Sigmoid colon (tissue), 7 donors: ENCODE results near the gene FJX1. TPM values are rescaled to one million over a fixed set of nuclear protein-coding genes. Genes with fewer than 3 reads are reported as not detected.

Experiments used
- DNase-seq: peaks from one replicate; pipeline ENCODE4 v3.0.0-alpha.2; 2019
- H3K27ac ChIP-seq, 4 donors: fragments of 200-600 bp; sonication (generic); one replicate each; pipeline ENCODE4 v1.5.1; 2016 to 2019; ENCODE audit warnings: mild to moderate bottlenecking in 1 of 4
- H3K27me3 ChIP-seq, 3 donors: fragments of 200-600 bp; sonication (generic); one replicate each; pipeline ENCODE4 v1.5.1; 2019; ENCODE audit warnings: mild to moderate bottlenecking in 1 of 3
- H3K36me3 ChIP-seq, 4 donors: fragments of 200-600 bp; sonication (generic); one replicate each; pipeline ENCODE4 v1.5.1; 2016 to 2019
- H3K4me1 ChIP-seq, 4 donors: fragments of 200-600 bp; sonication (generic); one replicate each; pipeline ENCODE4 v1.5.1; 2017 to 2019
- H3K4me3 ChIP-seq, 4 donors: fragments of 200-600 bp; sonication (generic); one replicate each; pipeline ENCODE4 v1.5.1; 2017 to 2019; ENCODE audit warnings: mild to moderate bottlenecking in 2 of 4, moderate library complexity in 1 of 4
- H3K9me3 ChIP-seq, 4 donors: fragments of 200-600 bp in 3 of 4; sonication (generic) in 3 of 4; one replicate each; pipeline versions ENCODE4 v1.5.1 to v1.6.1; 2013 to 2019
- EP300 ChIP-seq, 4 donors: sonication (generic); formaldehyde crosslinking; IDR thresholded peaks; one replicate each; pipeline ENCODE4 v1.6.1; 2017; ENCODE audit warnings: antibody characterized with exemption in 4 of 4
- POLR2A ChIP-seq, 2 donors: fragments of 450-650 bp; IDR thresholded peaks; one replicate each; pipeline ENCODE4 v1.6.1; 2016; ENCODE audit warnings: antibody characterized with exemption in 2 of 2, mild to moderate bottlenecking in 2 of 2, moderate library complexity in 2 of 2
- POLR2AphosphoS5 ChIP-seq, 4 donors: sonication (generic); formaldehyde crosslinking; IDR thresholded peaks; one replicate each; pipeline ENCODE4 v1.6.1; 2017; ENCODE audit warnings: antibody characterized with exemption in 4 of 4
- WGBS, 2 donors: extraction: QIAGEN DNeasy Blood & Tissue Kit; methylation state at CpG; one replicate each; pipeline ENCODE4 v1.1.7; 2013; 5-methylcytosine and 5-hydroxymethylcytosine counted together
- intact Hi-C: fragments of 100-400 bp; cut with DNase I; formaldehyde crosslinking; loops from one replicate; pipeline ENCODE4 v1.15.1; 2023
- polyA plus RNA-seq, 3 donors: library from polyadenylated mRNA; stranded (reverse); fragments of 200-250 nt; gene quantifications; one replicate each; pipeline ENCODE4 v1.2.3, GENCODE V29; 2013
- total RNA-seq, 4 donors: library from RNA; depleted of rRNA; stranded (reverse); fragments of >200 nt; gene quantifications; one replicate each; pipeline ENCODE4 v1.1.0, GENCODE V29; 2016
- TF ChIP-seq, protein P1 (sequence below), 4 experiments: fragments of 450-650 bp in 3 of 4; fragments of 200-600 bp in 1 of 4; IDR thresholded peaks; one replicate each; pipeline ENCODE4 v1.5.1; 2016 to 2019; ENCODE audit warnings: antibody characterized with exemption in 4 of 4, mild to moderate bottlenecking in 3 of 4, moderate library complexity in 2 of 4
- donor health status: healthy with polysubstance abuse.
- donor health status: Bipolar disorder and iron deficiency.
- donor health status: healthy.

FJX1 gene
- total and polyA plus RNA-seq, 7 donors: 0.46 to 9.4 (median 2.3) TPM; not detected in 1

DNA sequence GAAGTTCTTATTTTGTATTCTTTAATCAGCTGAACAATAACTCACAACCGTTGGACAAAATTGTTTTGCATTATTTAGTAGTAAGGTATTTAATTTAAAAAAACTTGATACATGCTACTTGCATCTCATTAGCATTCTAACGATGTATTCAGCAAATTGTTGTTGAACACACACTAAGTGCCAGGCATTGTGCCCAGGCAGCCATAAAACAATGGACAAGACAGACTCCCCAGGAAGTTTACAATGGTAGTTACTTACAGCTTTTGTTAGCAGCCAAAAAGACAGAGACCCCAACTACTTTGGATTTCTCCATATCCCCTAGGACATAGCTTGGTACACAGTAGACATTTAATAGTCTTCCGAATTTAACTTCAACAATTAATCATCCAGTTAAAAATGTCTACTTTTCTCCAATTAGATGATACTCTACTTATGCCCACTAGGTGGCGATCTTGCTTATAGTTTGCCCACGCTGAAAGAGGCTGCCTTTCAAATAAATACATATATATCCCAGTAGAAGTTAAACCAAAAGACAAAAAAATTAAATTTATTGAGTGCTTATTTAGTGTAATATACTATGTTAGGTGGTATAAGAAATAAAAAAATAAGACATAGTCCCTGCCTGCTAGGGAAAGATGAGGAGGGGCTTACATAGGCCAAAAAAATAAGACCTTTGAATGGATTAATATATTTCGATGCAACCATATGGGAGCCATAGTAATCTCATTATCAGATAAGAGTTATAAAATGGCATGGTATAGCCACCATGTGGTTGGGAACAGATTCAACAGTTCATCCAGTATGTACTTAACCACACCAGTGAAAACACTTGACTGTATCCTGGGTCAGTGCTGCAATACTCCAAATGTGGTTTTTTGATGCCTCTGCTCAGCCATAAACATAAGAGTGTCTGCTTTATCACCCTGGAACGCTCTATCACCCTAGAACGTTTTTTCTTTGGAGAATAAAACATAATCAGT is 2.0 kb upstream of the FJX1 start:
- WGBS, 2 donors: 11 to 26% methylated on average over 8 of the region's 8 CpGs
- no peak for TF ChIP-seq POLR2A (IDR thresholded peaks at IDR 0.05)
- TF ChIP-seq POLR2AphosphoS5 (IDR thresholded peaks at IDR 0.05): no peak
- TF ChIP-seq, protein P1, sequence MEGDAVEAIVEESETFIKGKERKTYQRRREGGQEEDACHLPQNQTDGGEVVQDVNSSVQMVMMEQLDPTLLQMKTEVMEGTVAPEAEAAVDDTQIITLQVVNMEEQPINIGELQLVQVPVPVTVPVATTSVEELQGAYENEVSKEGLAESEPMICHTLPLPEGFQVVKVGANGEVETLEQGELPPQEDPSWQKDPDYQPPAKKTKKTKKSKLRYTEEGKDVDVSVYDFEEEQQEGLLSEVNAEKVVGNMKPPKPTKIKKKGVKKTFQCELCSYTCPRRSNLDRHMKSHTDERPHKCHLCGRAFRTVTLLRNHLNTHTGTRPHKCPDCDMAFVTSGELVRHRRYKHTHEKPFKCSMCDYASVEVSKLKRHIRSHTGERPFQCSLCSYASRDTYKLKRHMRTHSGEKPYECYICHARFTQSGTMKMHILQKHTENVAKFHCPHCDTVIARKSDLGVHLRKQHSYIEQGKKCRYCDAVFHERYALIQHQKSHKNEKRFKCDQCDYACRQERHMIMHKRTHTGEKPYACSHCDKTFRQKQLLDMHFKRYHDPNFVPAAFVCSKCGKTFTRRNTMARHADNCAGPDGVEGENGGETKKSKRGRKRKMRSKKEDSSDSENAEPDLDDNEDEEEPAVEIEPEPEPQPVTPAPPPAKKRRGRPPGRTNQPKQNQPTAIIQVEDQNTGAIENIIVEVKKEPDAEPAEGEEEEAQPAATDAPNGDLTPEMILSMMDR (IDR thresholded peaks at IDR 0.05): peak in 3 of 4 experiments; percentile 63 to 75 (median 72)
- TF ChIP-seq EP300 (IDR thresholded peaks at IDR 0.05): no peak
- Histone ChIP-seq H3K36me3 (no peaks in the 10 kb centered on the region), H3K4me3 (no peak overlapping the region), H3K4me1 (peaks cover 0 to 27% (median 22%) of the 10 kb centered on the region in 4 donors), H3K9me3 (no peaks in the 10 kb centered on the region), H3K27me3 (peaks cover 6 to 22% (median 15%) of the 10 kb centered on the region in 3 donors), H3K27ac (no peak overlapping the region)
- intact Hi-C loops: loop anchor here (2.0 to 5.0 kb wide), 4 partner anchors 206 to 876 kb away; no protein-coding TSS in a partner anchor
- DNase-seq: no peak

DNA sequence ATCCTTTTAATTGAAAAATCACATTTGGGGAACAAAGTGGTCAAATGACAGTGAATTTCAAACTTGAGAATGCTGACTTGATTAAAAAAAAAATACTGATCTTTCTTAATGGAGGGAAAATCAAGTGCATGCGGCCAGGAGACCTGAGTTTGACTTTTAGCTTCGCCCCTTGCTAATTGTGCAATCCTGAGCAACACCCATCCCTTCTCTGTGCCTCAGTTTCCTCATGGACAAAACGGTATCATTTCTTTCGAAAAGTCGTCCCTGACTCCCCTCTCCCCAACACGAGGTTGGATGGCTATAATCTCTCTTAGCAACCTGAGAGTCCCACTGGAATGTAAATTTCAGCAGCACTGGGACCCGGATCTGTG is 959 bp upstream of the FJX1 start:
- no peaks in the 10 kb centered on the region for H3K9me3 ChIP-seq
- intact Hi-C loops: loop anchor here (2.0 to 5.0 kb wide), 4 partner anchors 205 to 875 kb away; no protein-coding TSS in a partner anchor
- peaks cover 0 to 36% (median 22%) of the 10 kb centered on the region in 4 donors for H3K4me1 ChIP-seq
- no peak for DNase-seq
- H3K4me3 ChIP-seq: peak overlapping the region in 3 of 4 donors; percentile 59 to 68 (median 68)
- H3K36me3 ChIP-seq: no peaks in the 10 kb centered on the region
- 52 to 60% methylated on average over 7 of the region's 7 CpGs for WGBS, 2 donors
- H3K27ac ChIP-seq: peak overlapping the region; percentile 65 to 85 (median 80)
- peaks cover 8 to 32% (median 15%) of the 10 kb centered on the region in 3 donors for H3K27me3 ChIP-seq
- no peak for TF ChIP-seq POLR2A (IDR thresholded peaks at IDR 0.05)
- TF ChIP-seq, protein P1 (IDR thresholded peaks at IDR 0.05): no peak
- TF ChIP-seq EP300 (IDR thresholded peaks at IDR 0.05): no peak
- no peak for TF ChIP-seq POLR2AphosphoS5 (IDR thresholded peaks at IDR 0.05)

DNA sequence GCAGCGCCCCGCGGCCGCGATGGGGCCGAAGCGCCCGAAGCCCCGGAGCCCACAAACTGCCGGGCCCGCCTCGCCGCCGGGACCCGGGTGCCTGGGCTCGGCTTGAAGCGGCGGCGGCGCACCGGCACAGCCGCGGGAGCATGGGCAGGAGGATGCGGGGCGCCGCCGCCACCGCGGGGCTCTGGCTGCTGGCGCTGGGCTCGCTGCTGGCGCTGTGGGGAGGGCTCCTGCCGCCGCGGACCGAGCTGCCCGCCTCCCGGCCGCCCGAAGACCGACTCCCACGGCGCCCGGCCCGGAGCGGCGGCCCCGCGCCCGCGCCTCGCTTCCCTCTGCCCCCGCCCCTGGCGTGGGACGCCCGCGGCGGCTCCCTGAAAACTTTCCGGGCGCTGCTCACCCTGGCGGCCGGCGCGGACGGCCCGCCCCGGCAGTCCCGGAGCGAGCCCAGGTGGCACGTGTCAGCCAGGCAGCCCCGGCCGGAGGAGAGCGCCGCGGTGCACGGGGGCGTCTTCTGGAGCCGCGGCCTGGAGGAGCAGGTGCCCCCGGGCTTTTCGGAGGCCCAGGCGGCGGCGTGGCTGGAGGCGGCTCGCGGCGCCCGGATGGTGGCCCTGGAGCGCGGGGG is 346 bp downstream of the FJX1 start:
- H3K36me3 ChIP-seq: no peaks in the 10 kb centered on the region
- WGBS, 2 donors: 1% methylated on average over 91 of the region's 91 CpGs
- H3K4me3 ChIP-seq: peak overlapping the region; percentile 43 to 68 (median 64)
- intact Hi-C loops: loop anchor here (1.0 to 5.0 kb wide), 3 partner anchors 44 to 874 kb away; partner anchors contain the start of gene TRIM44
- peak; percentile 65 for DNase-seq
- peaks cover 0 to 37% (median 22%) of the 10 kb centered on the region in 4 donors for H3K4me1 ChIP-seq
- no peaks in the 10 kb centered on the region for H3K9me3 ChIP-seq
- peaks cover 8 to 45% (median 22%) of the 10 kb centered on the region in 3 donors for H3K27me3 ChIP-seq
- peak overlapping the region; percentile 65 to 85 (median 80) for H3K27ac ChIP-seq
- TF ChIP-seq EP300 (IDR thresholded peaks at IDR 0.05) (no peak), POLR2A (IDR thresholded peaks at IDR 0.05) (no peak)

DNA sequence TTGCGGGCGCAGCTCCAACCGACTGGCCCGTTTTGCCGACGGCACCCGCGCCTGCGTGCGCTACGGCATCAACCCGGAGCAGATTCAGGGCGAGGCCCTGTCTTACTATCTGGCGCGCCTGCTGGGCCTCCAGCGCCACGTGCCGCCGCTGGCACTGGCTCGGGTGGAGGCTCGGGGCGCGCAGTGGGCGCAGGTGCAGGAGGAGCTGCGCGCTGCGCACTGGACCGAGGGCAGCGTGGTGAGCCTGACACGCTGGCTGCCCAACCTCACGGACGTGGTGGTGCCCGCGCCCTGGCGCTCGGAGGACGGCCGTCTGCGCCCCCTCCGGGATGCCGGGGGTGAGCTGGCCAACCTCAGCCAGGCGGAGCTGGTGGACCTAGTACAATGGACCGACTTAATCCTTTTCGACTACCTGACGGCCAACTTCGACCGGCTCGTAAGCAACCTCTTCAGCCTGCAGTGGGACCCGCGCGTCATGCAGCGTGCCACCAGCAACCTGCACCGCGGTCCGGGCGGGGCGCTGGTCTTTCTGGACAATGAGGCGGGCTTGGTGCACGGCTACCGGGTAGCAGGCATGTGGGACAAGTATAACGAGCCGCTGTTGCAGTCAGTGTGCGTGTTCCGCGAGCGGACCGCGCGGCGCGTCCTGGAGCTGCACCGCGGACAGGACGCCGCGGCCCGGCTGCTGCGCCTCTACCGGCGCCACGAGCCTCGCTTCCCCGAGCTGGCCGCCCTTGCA is 1.0 kb downstream of the FJX1 start:
- Histone ChIP-seq H3K27me3 (peaks cover 8 to 50% (median 26%) of the 10 kb centered on the region in 3 donors), H3K27ac (peak overlapping the region; percentile 5 to 85 (median 72)), H3K4me1 (peaks cover 0 to 37% (median 22%) of the 10 kb centered on the region in 4 donors), H3K4me3 (peak overlapping the region; percentile 20 to 68 (median 64)), H3K9me3 (no peaks in the 10 kb centered on the region), H3K36me3 (no peaks in the 10 kb centered on the region)
- TF ChIP-seq POLR2A (IDR thresholded peaks at IDR 0.05) (no peak), EP300 (IDR thresholded peaks at IDR 0.05) (no peak), POLR2AphosphoS5 (IDR thresholded peaks at IDR 0.05) (no peak)
- TF ChIP-seq, protein P1 (IDR thresholded peaks at IDR 0.05): no peak
- 1% methylated on average over 84 of the region's 84 CpGs for WGBS, 2 donors
- intact Hi-C loops: loop anchor here (1.0 to 5.0 kb wide), 3 partner anchors 43 to 873 kb away; partner anchors contain the start of gene TRIM44
- DNase-seq: peak; percentile 67
